ENCODE results near the gene RRP15. TPM values are rescaled to one million over a fixed set of nuclear protein-coding genes. Genes with fewer than 3 reads are reported as not detected.

The RRP15 gene
- total RNA-seq, 1 donor from 2014 or later, result 9.7 TPM

GRCh38 chr1:218371927-218372672 lies 87.0 kb downstream of the RRP15 start:
- DNase-seq (ENCODE audit: low read depth), result no peak
- no peak for TF ChIP-seq CTCF (IDR thresholded peaks at IDR 0.05; ENCODE audit: insufficient read depth, low read length, poor library complexity, severe bottlenecking)
- no peak overlapping the region for H3K4me3 ChIP-seq (ENCODE audit: low read depth, low read length)
- H3K27me3 ChIP-seq (ENCODE audit: control insufficient read depth, insufficient read depth, low read length), result no peaks in the 10 kb centered on the region
- no peaks in the 10 kb centered on the region for H3K36me3 ChIP-seq (ENCODE audit: control insufficient read depth, insufficient read depth, low read length)

- no peak for DNase-seq (ENCODE audit: low read depth)
- Histone ChIP-seq H3K4me3 (ENCODE audit: low read depth, low read length) (no peak overlapping the region), H3K36me3 (ENCODE audit: control insufficient read depth, insufficient read depth, low read length) (no peaks in the 10 kb centered on the region), H3K27me3 (ENCODE audit: control insufficient read depth, insufficient read depth, low read length) (no peaks in the 10 kb centered on the region)
- TF ChIP-seq CTCF (IDR thresholded peaks at IDR 0.05; ENCODE audit: insufficient read depth, low read length, poor library complexity, severe bottlenecking), result no peak
Measured at GRCh38 chr1:218374401-218375353, 89.6 kb downstream of the RRP15 start.

DNA sequence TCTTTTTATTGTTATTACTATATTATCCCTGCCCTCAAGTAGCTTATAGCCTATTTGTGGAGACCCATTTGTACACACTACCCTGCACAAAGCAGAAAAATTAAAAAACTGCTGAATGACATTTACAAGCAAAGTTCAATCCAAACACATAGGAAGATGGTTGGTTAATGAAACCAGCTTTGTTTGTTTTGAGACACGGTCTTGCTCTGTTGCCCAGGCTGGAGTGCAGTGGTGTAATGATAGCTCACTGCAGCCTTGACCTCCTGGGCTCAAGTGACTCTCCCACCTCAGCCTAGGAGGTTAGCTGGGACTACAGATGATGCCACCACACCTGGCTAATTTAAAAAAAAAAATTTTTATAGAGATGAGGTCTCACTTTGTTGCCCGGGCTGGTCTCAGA lies 91.6 kb downstream of the RRP15 start:
- Histone ChIP-seq H3K4me3 (ENCODE audit: low read depth, low read length) (no peak overlapping the region), H3K36me3 (ENCODE audit: control insufficient read depth, insufficient read depth, low read length) (no peaks in the 10 kb centered on the region), H3K27me3 (ENCODE audit: control insufficient read depth, insufficient read depth, low read length) (no peaks in the 10 kb centered on the region)
- DNase-seq (ENCODE audit: low read depth), result no peak
- no peak for TF ChIP-seq CTCF (IDR thresholded peaks at IDR 0.05; ENCODE audit: insufficient read depth, low read length, poor library complexity, severe bottlenecking)

GRCh38 chr1:218377143-218377660 lies 92.1 kb downstream of the RRP15 start:
- Histone ChIP-seq H3K27me3 (ENCODE audit: control insufficient read depth, insufficient read depth, low read length) (no peaks in the 10 kb centered on the region), H3K36me3 (ENCODE audit: control insufficient read depth, insufficient read depth, low read length) (no peaks in the 10 kb centered on the region), H3K4me3 (ENCODE audit: low read depth, low read length) (no peak overlapping the region)
- DNase-seq (ENCODE audit: low read depth), result peak; percentile 89
- no peak for TF ChIP-seq CTCF (IDR thresholded peaks at IDR 0.05; ENCODE audit: insufficient read depth, low read length, poor library complexity, severe bottlenecking)

GRCh38 chr1:218380125-218380977 lies 95.3 kb downstream of the RRP15 start:
- DNase-seq (ENCODE audit: low read depth), result peak; percentile 79
- TF ChIP-seq CTCF (IDR thresholded peaks at IDR 0.05; ENCODE audit: insufficient read depth, low read length, poor library complexity, severe bottlenecking), result no peak
- Histone ChIP-seq H3K27me3 (ENCODE audit: control insufficient read depth, insufficient read depth, low read length) (no peaks in the 10 kb centered on the region), H3K36me3 (ENCODE audit: control insufficient read depth, insufficient read depth, low read length) (no peaks in the 10 kb centered on the region), H3K4me3 (ENCODE audit: low read depth, low read length) (no peak overlapping the region)
